Adrenal gland (tissue), 5 donors: ENCODE measurements around the gene CNTLN.
"Not testable (repeated sequence)": the region's sequence is repeated elsewhere in the genome, so short reads cannot be mapped to it uniquely, and the experiment has no call there.

Experiments used
- POLR2A ChIP-seq, 2 donors: fragments of 450-650 bp; IDR thresholded peaks; one replicate each; pipeline ENCODE4 v1.6.1; 2017; ENCODE audit warnings: antibody characterized with exemption in 2 of 2, mild to moderate bottlenecking in 2 of 2, moderate library complexity in 1 of 2
- TF ChIP-seq, protein P1 (sequence below), 6 experiments: fragments of 450-650 bp in 4 of 6; fragments of 200-600 bp in 2 of 6; sonication (generic) in 1 of 6; IDR thresholded peaks; 1 replicate in 5 of 6; 2 replicates in 1 of 6; pipeline versions ENCODE4 v1.5.1 to v1.8.0; 2016 to 2021; ENCODE audit warnings: antibody characterized with exemption in 6 of 6, mild to moderate bottlenecking in 2 of 6, moderate library complexity in 1 of 6
- donor health status: DM: no; HTN: no; CAD: no.

DNA sequence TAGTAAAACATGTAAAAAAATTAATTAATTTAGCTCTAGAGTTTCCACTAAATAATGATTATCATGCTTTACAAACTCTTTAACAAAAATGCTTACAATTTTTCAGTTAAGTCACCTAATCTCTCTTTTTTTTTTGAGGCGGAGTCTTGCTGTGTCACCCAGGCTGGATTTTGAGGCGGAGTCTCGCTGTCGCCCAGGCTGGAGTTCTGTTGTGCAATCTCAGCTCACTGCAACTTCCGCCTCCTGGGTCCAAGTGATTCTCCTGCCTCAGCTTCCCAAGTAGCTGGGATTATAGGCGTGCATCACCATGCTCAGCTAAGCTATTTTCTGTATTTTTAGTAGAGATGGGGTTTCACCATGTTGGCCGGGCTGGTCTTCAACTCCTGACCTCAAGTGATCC is 391.9 kb downstream of the CNTLN start:
- TF ChIP-seq POLR2A (IDR thresholded peaks at IDR 0.05), result not testable (repeated sequence)
- TF ChIP-seq, protein P1, sequence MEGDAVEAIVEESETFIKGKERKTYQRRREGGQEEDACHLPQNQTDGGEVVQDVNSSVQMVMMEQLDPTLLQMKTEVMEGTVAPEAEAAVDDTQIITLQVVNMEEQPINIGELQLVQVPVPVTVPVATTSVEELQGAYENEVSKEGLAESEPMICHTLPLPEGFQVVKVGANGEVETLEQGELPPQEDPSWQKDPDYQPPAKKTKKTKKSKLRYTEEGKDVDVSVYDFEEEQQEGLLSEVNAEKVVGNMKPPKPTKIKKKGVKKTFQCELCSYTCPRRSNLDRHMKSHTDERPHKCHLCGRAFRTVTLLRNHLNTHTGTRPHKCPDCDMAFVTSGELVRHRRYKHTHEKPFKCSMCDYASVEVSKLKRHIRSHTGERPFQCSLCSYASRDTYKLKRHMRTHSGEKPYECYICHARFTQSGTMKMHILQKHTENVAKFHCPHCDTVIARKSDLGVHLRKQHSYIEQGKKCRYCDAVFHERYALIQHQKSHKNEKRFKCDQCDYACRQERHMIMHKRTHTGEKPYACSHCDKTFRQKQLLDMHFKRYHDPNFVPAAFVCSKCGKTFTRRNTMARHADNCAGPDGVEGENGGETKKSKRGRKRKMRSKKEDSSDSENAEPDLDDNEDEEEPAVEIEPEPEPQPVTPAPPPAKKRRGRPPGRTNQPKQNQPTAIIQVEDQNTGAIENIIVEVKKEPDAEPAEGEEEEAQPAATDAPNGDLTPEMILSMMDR (IDR thresholded peaks at IDR 0.05), result not testable (repeated sequence)
